Chondrocyte (in vitro differentiated cells): ENCODE results near the gene TMEM59L. TPM values are rescaled to one million over a fixed set of nuclear protein-coding genes. Genes with fewer than 3 reads are reported as not detected.

Source experiments
- DNase-seq: peaks from one replicate; pipeline ENCODE4 v3.0.0; 2021; ENCODE audit warnings: mixed read lengths, low spot score
- H3K27ac Mint-ChIP-seq: one replicate; pipeline ENCODE4 v1.8.0; 2021; ENCODE audit warnings: mild to moderate bottlenecking, moderate library complexity, mixed read lengths; ENCODE audit not compliant: unreplicated experiment
- H3K27me3 Mint-ChIP-seq: 2 replicates; pipeline ENCODE4 v1.8.0; 2021; ENCODE audit warnings: low read depth, mixed read lengths
- H3K36me3 Mint-ChIP-seq: 2 replicates; pipeline ENCODE4 v1.8.0; 2021; ENCODE audit warnings: low read depth, mixed read lengths
- H3K4me1 Mint-ChIP-seq: 2 replicates; pipeline ENCODE4 v1.8.0; 2021; ENCODE audit warnings: low read depth, mild to moderate bottlenecking, mixed read lengths
- H3K4me3 Mint-ChIP-seq: one replicate; pipeline ENCODE4 v1.8.0; 2021; ENCODE audit warnings: mild to moderate bottlenecking, moderate library complexity, mixed read lengths; ENCODE audit not compliant: unreplicated experiment
- H3K9me3 Mint-ChIP-seq: 2 replicates; pipeline ENCODE4 v1.8.0; 2021; ENCODE audit warnings: low read depth, mixed read lengths
- total RNA-seq: library from RNA; stranded (reverse); gene quantifications from 3 replicates; pipeline ENCODE4 v1.2.1, GENCODE V29; 2021
- TF ChIP-seq, protein P1 (sequence below): fragments of 200-600 bp; sonication (generic); IDR thresholded peaks from 2 replicates; pipeline ENCODE4 v1.5.0; 2021; ENCODE audit warnings: antibody characterized with exemption, mild to moderate bottlenecking, moderate library complexity

The TMEM59L gene
- total RNA-seq, 1 donor from 2014 or later: 4.8 TPM

DNA sequence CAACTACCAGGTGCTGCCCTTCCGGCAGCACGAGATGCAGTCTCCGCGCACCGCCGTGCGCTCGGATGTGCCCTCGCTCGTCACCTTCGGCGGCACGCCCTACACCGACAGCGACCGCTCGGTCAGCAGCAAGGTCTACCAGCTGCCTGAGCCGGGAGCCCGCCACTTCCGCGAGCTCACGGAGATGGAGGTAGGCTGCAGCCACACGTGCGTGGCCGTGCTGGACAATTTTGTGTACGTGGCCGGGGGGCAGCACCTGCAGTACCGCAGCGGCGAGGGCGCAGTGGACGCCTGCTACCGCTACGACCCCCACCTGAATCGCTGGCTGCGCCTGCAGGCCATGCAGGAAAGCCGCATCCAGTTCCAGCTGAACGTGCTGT lies 55.6 kb downstream of the TMEM59L start:
- H3K4me3 Mint-ChIP-seq: no peak overlapping the region
- peaks cover 25% of the 10 kb centered on the region for H3K4me1 Mint-ChIP-seq
- DNase-seq: no peak
- H3K27me3 Mint-ChIP-seq: no peaks in the 10 kb centered on the region
- TF ChIP-seq, protein P1, sequence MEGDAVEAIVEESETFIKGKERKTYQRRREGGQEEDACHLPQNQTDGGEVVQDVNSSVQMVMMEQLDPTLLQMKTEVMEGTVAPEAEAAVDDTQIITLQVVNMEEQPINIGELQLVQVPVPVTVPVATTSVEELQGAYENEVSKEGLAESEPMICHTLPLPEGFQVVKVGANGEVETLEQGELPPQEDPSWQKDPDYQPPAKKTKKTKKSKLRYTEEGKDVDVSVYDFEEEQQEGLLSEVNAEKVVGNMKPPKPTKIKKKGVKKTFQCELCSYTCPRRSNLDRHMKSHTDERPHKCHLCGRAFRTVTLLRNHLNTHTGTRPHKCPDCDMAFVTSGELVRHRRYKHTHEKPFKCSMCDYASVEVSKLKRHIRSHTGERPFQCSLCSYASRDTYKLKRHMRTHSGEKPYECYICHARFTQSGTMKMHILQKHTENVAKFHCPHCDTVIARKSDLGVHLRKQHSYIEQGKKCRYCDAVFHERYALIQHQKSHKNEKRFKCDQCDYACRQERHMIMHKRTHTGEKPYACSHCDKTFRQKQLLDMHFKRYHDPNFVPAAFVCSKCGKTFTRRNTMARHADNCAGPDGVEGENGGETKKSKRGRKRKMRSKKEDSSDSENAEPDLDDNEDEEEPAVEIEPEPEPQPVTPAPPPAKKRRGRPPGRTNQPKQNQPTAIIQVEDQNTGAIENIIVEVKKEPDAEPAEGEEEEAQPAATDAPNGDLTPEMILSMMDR: no peak
- H3K36me3 Mint-ChIP-seq: peaks cover 6% of the 10 kb centered on the region
- H3K9me3 Mint-ChIP-seq: no peaks in the 10 kb centered on the region
- no peak overlapping the region for H3K27ac Mint-ChIP-seq

DNA sequence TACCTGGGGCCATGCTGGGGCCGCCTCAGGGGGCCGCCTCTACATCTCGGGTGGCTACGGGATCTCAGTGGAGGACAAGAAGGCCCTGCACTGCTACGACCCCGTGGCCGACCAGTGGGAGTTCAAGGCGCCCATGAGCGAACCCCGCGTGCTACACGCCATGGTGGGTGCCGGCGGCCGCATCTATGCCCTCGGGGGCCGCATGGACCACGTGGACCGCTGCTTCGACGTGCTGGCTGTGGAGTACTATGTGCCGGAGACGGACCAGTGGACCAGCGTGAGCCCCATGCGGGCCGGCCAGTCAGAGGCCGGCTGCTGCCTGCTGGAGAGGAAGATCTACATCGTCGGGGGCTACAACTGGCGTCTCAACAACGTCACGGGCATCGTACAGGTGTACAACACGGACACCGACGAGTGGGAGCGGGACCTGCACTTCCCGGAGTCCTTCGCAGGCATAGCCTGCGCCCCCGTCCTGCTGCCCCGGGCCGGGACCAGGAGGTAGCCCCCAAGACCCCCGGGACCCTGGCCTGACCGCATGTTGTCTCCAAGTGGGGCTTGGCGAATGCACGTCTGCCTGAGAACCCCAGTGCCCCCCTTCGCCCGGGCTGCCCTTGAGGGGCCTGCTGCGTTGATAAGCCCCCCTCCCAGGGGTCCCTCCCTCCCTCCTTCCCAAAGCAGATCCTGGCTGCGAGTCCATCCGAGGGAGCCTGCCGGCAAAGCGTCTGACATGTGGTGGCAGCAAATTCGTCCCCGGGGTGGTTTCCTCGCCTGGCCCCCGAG lies 56.3 kb downstream of the TMEM59L start:
- H3K27ac Mint-ChIP-seq: no peak overlapping the region
- peaks cover 6% of the 10 kb centered on the region for H3K36me3 Mint-ChIP-seq
- no peak for DNase-seq
- no peaks in the 10 kb centered on the region for H3K9me3 Mint-ChIP-seq
- no peaks in the 10 kb centered on the region for H3K27me3 Mint-ChIP-seq
- H3K4me1 Mint-ChIP-seq: peaks cover 19% of the 10 kb centered on the region
- TF ChIP-seq, protein P1: no peak
- H3K4me3 Mint-ChIP-seq: no peak overlapping the region

DNA sequence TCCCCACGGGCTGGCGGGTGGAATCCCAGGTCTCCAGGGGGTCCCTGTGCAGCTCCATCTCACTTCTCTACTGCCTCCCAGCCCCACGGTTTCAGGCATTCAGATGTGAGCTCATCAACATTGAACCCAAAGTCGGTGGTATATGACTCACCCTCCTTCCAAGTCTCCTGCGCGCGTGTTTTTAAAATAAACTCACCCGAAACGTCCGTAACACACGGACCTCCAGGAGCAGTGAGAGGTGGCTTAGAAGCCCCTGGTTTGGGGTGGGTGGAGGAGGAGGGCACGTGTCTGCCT lies 56.8 kb downstream of the TMEM59L start:
- Mint-ChIP-seq H3K9me3 (no peaks in the 10 kb centered on the region), H3K27me3 (no peaks in the 10 kb centered on the region), H3K36me3 (peaks cover 6% of the 10 kb centered on the region), H3K4me1 (peaks cover 20% of the 10 kb centered on the region), H3K4me3 (no peak overlapping the region), H3K27ac (no peak overlapping the region)
- no peak for DNase-seq
- TF ChIP-seq, protein P1: no peak

DNA sequence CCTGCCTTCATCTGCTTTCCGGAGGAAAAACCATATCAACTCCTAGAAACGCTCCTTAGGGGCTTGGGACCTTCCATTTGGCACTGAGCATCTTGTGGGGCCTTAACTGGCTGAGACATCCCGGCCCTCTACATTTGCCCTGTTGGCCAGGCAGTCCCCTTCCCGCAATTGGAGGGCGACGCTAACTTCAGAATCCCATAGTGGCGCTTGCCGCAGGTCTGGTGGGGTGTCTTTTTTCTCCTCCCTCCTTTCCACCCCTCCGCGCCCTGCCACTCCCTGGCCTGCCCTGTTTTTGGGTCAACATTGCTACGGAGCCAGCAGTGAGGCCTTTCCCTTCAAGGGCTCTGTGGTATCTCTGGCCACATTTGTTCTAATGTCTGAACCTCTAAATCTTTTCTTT lies 57.2 kb downstream of the TMEM59L start:
- peaks cover 6% of the 10 kb centered on the region for H3K36me3 Mint-ChIP-seq
- DNase-seq: no peak
- H3K4me3 Mint-ChIP-seq: no peak overlapping the region
- peaks cover 20% of the 10 kb centered on the region for H3K4me1 Mint-ChIP-seq
- no peak overlapping the region for H3K27ac Mint-ChIP-seq
- no peaks in the 10 kb centered on the region for H3K27me3 Mint-ChIP-seq
- H3K9me3 Mint-ChIP-seq: no peaks in the 10 kb centered on the region
- TF ChIP-seq, protein P1: no peak

DNA sequence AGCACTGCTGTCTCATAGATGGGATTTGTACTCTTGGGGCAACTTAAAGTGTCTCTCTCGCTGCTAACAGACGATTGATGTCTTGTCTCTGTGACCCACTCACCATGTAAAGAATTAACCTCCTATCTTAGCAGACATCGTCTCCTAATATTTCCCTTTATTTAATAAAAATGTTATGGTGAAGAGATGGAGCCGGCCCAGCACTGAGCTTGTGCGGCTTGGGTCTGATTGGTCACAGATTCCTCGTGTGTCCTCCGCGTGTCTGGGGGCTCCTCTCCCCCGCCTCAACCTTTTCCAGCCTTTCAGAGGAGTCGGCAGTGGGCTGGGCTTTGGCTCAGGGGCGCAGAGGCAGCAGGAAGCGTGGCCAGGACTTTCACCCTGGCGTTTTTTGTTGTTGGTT lies 57.6 kb downstream of the TMEM59L start:
- no peak for DNase-seq
- no peaks in the 10 kb centered on the region for H3K9me3 Mint-ChIP-seq
- H3K36me3 Mint-ChIP-seq: peaks cover 6% of the 10 kb centered on the region
- no peaks in the 10 kb centered on the region for H3K27me3 Mint-ChIP-seq
- TF ChIP-seq, protein P1: no peak
- H3K27ac Mint-ChIP-seq: no peak overlapping the region
- H3K4me3 Mint-ChIP-seq: no peak overlapping the region
- H3K4me1 Mint-ChIP-seq: peaks cover 20% of the 10 kb centered on the region

Other genes starting within 250 kb of the TMEM59L start
- gene GDF15, start 226.7 kb upstream of the TMEM59L start, total RNA-seq: 6.2 to 149 TPM (median 149 TPM) in 3 replicates
- gene LRRC25, start 215.2 kb upstream of the TMEM59L start, total RNA-seq: not detected in 3 replicates
- 54.8 to 72.3 TPM (median 56.3 TPM) in 3 replicates for gene SSBP4, start 193.5 kb upstream of the TMEM59L start, total RNA-seq
- gene ISYNA1, start 174.7 kb upstream of the TMEM59L start, total RNA-seq: 56.5 to 213 TPM (median 208 TPM) in 3 replicates
- gene ELL, start 90.8 kb upstream of the TMEM59L start, total RNA-seq: 12.4 to 14.0 TPM (median 13.0 TPM) in 3 replicates
- 168 to 192 TPM (median 190 TPM) in 3 replicates for gene FKBP8, start 69.3 kb upstream of the TMEM59L start, total RNA-seq
- gene KXD1, start 55.0 kb upstream of the TMEM59L start, total RNA-seq: 63.4 to 69.8 TPM (median 65.4 TPM) in 3 replicates
- 712 to 830 TPM (median 749 TPM) in 3 replicates for gene UBA52, start 41.0 kb upstream of the TMEM59L start, total RNA-seq
- 46.9 to 89.0 TPM (median 54.1 TPM) in 3 replicates for gene REX1BD, start 24.1 kb upstream of the TMEM59L start, total RNA-seq
- gene CRLF1, start 6.1 kb upstream of the TMEM59L start, total RNA-seq: 13.2 to 21.9 TPM (median 15.3 TPM) in 3 replicates
- 6.6 to 9.8 TPM (median 8.0 TPM) in 3 replicates for gene KLHL26, start 24.2 kb downstream of the TMEM59L start, total RNA-seq
- 14.6 to 17.2 TPM (median 15.5 TPM) in 3 replicates for gene CRTC1, start 70.8 kb downstream of the TMEM59L start, total RNA-seq
- 10.6 to 17.2 TPM (median 14.5 TPM) in 3 replicates for gene COMP, start 178.4 kb downstream of the TMEM59L start, total RNA-seq
- 38.6 to 45.3 TPM (median 40.4 TPM) in 3 replicates for gene UPF1, start 219.1 kb downstream of the TMEM59L start, total RNA-seq